BJ (cell line): ENCODE measurements around the gene DLX3. TPM values are rescaled to one million over a fixed set of nuclear protein-coding genes. Genes with fewer than 3 reads are reported as not detected.
A peak's percentile ranks its signal among the peaks of the same experiment; 100 is the strongest.

Source experiments
- CTCF ChIA-PET: fragments of 350-600 bp; formaldehyde crosslinking; extraction: SDS; loops from one replicate; lab custom pipeline; 2021; ENCODE audit warnings: antibody characterized with exemption, inconsistent platforms; lab: Yijun Ruan, JAX
- POLR2A ChIA-PET: fragments of 300-600 bp; sonication (Branson Sonifier 250); formaldehyde crosslinking; extraction: SDS; loops from one replicate; lab custom pipeline; 2021; ENCODE audit warnings: antibody characterized with exemption; lab: Charles Lee
- DNase-seq: peaks from one replicate; pipeline ENCODE4 v3.0.0-alpha.2; 2011; ENCODE audit warnings: low read depth
- H3K27me3 ChIP-seq: 2 replicates; pipeline ENCODE4 v1.6.0; 2011; ENCODE audit warnings: low read length; ENCODE audit not compliant: control insufficient read depth, insufficient read depth
- H3K36me3 ChIP-seq: 2 replicates; pipeline ENCODE4 v1.5.1; 2011; ENCODE audit warnings: low read length; ENCODE audit not compliant: control insufficient read depth, insufficient read depth
- H3K4me3 ChIP-seq: 2 replicates; pipeline ENCODE4 v1.5.1; 2011; ENCODE audit warnings: low read depth, mild to moderate bottlenecking, control low read depth, low read length
- polyA plus RNA-seq: library from polyadenylated mRNA; depleted of rRNA; stranded (reverse); fragments of >200 nt; gene quantifications from 2 replicates; pipeline ENCODE4 v1.2.3, GENCODE V29; 2011
- TF ChIP-seq, protein P1 (sequence below): IDR thresholded peaks from 2 replicates; pipeline ENCODE4 v1.5.1; 2011; ENCODE audit warnings: low read depth, mild to moderate bottlenecking, control low read depth, inconsistent platforms, low read length, moderate library complexity; ENCODE audit not compliant: insufficient read depth

The DLX3 gene
- polyA plus RNA-seq, 1 experiment: 0.06 TPM

DNA sequence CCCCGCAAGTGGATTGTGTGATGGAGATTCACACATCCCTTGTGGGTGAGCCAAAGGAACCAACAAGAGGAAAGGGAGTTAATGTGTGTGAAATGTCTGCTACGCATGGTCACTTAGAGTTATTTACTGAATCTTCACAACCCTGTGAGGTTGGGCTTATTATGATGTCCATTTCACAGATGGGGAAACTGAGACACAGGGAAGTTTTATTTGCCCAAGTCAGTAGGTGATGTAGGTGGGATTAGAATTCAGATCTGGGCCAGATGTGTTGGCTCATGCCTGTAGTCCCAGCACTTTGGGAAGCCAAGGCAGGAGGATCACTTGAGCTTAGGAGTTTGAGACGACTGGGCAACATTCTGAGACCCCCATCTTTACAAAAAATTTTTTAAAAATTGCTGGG is 37.7 kb downstream of the DLX3 start:
- peaks cover 6% of the 10 kb centered on the region for H3K27me3 ChIP-seq
- TF ChIP-seq, protein P1, sequence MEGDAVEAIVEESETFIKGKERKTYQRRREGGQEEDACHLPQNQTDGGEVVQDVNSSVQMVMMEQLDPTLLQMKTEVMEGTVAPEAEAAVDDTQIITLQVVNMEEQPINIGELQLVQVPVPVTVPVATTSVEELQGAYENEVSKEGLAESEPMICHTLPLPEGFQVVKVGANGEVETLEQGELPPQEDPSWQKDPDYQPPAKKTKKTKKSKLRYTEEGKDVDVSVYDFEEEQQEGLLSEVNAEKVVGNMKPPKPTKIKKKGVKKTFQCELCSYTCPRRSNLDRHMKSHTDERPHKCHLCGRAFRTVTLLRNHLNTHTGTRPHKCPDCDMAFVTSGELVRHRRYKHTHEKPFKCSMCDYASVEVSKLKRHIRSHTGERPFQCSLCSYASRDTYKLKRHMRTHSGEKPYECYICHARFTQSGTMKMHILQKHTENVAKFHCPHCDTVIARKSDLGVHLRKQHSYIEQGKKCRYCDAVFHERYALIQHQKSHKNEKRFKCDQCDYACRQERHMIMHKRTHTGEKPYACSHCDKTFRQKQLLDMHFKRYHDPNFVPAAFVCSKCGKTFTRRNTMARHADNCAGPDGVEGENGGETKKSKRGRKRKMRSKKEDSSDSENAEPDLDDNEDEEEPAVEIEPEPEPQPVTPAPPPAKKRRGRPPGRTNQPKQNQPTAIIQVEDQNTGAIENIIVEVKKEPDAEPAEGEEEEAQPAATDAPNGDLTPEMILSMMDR: no peak
- POLR2A ChIA-PET: no interaction called here

DNA sequence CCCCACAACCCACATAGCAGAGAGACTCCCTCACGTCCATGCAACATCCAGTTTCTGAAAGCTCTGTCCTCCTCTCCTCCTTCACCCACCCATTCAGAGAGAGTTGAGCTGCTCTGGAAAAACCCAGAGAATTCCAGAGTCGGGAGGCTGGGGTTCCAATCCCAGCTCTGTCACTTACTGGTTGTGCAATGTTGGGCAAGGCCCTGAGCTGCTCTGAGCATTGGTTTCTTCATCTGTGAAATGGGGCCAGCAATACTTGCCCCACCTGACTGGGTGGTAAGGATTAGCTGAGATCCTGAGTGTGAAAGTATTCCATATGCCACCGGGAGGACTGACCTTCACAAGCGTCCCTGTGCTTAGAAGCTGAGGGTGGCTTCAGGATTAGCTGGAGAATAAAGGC is 38.2 kb downstream of the DLX3 start:
- TF ChIP-seq, protein P1: no peak

More for the DNA sequence above, 37.7 kb downstream of the DLX3 start:
- H3K36me3 ChIP-seq: no peaks in the 10 kb centered on the region
- no peak for DNase-seq
- no peak overlapping the region for H3K4me3 ChIP-seq
- CTCF ChIA-PET: interaction anchor here (0.6 to 7.0 kb wide), 6 partner anchors 9 to 107 kb away, joined by 3 to 75 read pairs (median 4); partner anchors contain the start of gene DLX3

DNA sequence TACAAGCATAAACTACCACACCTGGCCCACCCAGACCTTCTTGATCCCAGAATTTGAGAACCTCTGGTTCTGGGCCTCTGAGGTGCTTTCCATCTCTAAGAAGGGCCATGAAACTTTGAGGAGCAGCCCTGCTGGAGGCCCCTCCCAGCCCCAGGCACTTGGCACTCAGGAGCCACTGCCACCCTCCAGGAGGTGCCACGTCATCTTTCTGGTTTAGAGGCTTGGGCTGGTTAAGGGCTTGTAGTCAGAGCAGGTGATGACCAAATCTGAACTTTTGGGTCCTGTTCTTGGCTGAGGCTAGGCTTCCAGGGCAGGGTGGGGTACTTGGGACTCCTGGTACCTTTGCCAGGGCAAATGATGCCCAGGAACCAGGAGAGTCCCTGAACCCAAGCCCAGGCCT is 39.9 kb downstream of the DLX3 start:
- CTCF ChIA-PET: interaction anchor here (2.6 to 7.0 kb wide), 3 partner anchors 14 to 41 kb away, joined by 31 to 110 read pairs (median 75); partner anchors contain the start of gene DLX3

More for the DNA sequence above, 38.2 kb downstream of the DLX3 start:
- DNase-seq: no peak
- CTCF ChIA-PET: interaction anchor here (0.6 to 7.0 kb wide), 7 partner anchors 10 to 107 kb away, joined by 3 to 75 read pairs (median 4); partner anchors contain the start of gene DLX3
- Histone ChIP-seq H3K4me3 (no peak overlapping the region), H3K36me3 (no peaks in the 10 kb centered on the region), H3K27me3 (peaks cover 7% of the 10 kb centered on the region)
- POLR2A ChIA-PET: no interaction called here

DNA sequence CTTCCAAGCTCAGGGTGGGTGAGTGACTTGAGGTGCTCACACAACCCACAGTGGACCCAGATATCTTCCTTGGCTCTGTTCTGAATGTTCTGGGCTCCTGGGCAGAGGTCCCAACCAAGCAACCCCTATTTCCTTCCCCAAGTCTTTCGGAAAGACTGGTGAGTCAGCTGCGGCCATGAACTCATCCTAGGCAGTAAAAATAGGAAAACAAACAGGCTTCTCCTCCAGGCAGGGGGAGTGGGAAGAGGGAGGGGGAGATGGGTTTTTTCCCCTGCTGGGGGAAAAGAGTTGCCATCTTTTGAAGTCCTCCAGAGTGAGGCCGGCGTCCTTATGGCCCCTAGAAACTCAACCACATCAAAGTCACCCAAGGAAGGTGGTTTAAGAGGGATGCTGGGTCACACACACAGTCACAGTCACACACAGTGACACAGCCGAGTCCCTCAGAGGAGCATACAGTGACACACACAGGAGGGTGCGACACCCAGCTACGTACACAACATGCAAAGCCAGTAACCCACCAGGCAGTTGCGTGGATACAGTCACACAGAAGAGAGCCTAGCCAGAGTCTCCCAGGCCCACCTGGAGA is 42.0 kb downstream of the DLX3 start:
- TF ChIP-seq, protein P1: no peak
- H3K36me3 ChIP-seq: no peaks in the 10 kb centered on the region
- peaks cover 15% of the 10 kb centered on the region for H3K27me3 ChIP-seq
- DNase-seq: no peak
- ChIA-PET CTCF (interaction anchor here (0.8 to 7.0 kb wide), 36 partner anchors 9 to 433 kb away, joined by 3 to 110 read pairs (median 6); partner anchors contain the start of gene DLX3), POLR2A (no interaction called here)
- H3K4me3 ChIP-seq: no peak overlapping the region

More for the DNA sequence above, 39.9 kb downstream of the DLX3 start:
- POLR2A ChIA-PET: no interaction called here
- Histone ChIP-seq H3K4me3 (no peak overlapping the region), H3K36me3 (no peaks in the 10 kb centered on the region), H3K27me3 (peaks cover 11% of the 10 kb centered on the region)
- no peak for DNase-seq
- TF ChIP-seq, protein P1: no peak

DNA sequence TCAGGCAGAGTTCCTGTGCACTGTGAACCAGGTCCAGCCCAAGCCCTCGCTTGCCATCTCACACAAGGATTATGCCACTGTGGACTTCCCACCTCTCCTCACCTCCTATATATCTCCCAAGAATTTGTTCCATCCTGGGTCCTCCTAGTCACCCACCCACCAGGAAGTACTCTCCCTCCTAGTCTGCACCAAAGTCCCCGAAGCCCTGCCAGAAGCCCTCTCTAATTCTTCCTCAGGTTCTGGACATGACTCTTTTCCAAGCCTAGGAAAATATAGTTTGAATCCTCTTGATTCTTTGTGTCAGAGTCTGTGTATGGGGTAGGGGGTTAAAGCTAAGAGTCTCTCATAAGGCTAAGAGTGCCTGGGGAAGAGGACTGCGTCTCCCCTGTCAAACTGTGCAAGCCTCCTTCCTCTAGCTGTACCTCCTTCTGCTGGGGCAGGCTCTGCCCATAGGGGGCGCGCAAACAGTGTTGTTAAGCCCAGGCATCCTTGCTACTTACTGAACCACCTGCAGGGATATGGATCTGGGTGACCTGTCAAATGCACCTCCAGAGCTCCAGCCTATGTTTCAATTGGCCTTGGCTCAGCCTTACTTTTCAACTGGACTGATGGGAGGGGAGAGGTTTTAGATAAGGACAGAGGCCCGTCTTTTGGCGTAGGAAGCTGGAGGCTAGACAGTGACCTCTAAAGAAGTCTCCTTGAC is 42.7 kb downstream of the DLX3 start:
- CTCF ChIA-PET: interaction anchor here (0.7 to 7.0 kb wide), 39 partner anchors 9 to 432 kb away, joined by 3 to 110 read pairs (median 6); partner anchors contain the start of gene DLX3
- POLR2A ChIA-PET: no interaction called here
- no peak for DNase-seq
- H3K36me3 ChIP-seq: no peaks in the 10 kb centered on the region
- H3K27me3 ChIP-seq: peaks cover 15% of the 10 kb centered on the region
- H3K4me3 ChIP-seq: no peak overlapping the region
- TF ChIP-seq, protein P1: peak; percentile 95
